RWPE1 (cell line): Measurements from ENCODE around the gene PER3.

Source experiments
- CTCF ChIA-PET: fragments of 350-600 bp; sonication (Branson Sonifier 250); formaldehyde crosslinking; extraction: SDS; loops from one replicate; lab custom pipeline; 2021; lab: Yijun Ruan, JAX
- POLR2A ChIA-PET: fragments of 400-600 bp; formaldehyde crosslinking; extraction: SDS; loops from one replicate; lab custom pipeline; 2020; ENCODE audit warnings: antibody characterized with exemption; ENCODE audit not compliant: low non-redundant PET; lab: Yijun Ruan, JAX
- DNase-seq: peaks from one replicate; pipeline ENCODE4 v3.0.0; 2012; ENCODE audit warnings: low spot score
- H3K27ac ChIP-seq: fragments of 450-650 bp; 2 replicates; pipeline ENCODE4 v1.5.1; 2017
- TF ChIP-seq, protein P1 (sequence below): fragments of 450-650 bp; conservative IDR thresholded peaks from 2 replicates; pipeline ENCODE4 v1.5.1; 2017; ENCODE audit warnings: low read depth, mild to moderate bottlenecking

Gene PER3

DNA sequence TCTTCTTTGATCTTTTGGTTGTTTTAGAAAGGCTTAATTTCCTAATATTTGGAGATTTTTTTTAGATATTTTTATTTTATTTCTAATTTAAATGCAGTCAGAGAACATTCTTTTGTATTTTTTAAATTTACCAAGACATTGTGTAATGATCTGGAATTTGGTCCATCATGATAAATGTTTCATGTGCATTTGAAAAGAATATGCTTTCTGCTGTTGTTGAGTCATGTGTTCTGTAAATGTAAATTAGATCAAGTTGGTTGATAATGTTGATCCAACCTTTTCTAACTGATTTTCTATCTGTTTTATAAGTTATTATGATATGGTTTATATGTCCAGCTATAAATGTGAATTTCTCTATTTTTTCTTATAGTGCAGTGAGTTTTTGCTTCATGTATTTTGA lies 48.9 kb downstream of the PER3 start:
- TF ChIP-seq, protein P1, sequence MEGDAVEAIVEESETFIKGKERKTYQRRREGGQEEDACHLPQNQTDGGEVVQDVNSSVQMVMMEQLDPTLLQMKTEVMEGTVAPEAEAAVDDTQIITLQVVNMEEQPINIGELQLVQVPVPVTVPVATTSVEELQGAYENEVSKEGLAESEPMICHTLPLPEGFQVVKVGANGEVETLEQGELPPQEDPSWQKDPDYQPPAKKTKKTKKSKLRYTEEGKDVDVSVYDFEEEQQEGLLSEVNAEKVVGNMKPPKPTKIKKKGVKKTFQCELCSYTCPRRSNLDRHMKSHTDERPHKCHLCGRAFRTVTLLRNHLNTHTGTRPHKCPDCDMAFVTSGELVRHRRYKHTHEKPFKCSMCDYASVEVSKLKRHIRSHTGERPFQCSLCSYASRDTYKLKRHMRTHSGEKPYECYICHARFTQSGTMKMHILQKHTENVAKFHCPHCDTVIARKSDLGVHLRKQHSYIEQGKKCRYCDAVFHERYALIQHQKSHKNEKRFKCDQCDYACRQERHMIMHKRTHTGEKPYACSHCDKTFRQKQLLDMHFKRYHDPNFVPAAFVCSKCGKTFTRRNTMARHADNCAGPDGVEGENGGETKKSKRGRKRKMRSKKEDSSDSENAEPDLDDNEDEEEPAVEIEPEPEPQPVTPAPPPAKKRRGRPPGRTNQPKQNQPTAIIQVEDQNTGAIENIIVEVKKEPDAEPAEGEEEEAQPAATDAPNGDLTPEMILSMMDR: no peak
- H3K27ac ChIP-seq: no peak overlapping the region
- DNase-seq: no peak
- CTCF ChIA-PET: no interaction called here
- POLR2A ChIA-PET: no interaction called here

DNA sequence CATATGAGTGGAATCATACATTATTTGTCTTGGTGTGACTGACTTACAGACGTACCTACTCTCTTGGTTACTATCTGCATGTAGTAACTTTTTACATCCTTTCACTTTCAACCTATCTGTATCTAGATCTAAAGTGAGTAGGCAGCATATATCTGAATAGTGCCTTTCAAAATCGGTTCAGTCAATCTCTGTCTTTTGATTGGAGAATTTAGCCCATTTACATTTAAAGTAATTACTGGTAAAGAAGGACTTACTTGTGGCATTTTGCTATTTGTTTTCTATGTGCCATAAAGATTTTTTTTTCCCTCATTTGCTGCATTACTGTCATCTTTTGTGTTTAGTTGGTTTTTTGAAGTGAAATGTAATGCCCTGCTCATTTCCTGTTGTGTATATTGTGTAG lies 54.6 kb downstream of the PER3 start:
- no peak overlapping the region for H3K27ac ChIP-seq
- ChIA-PET POLR2A (no interaction called here), CTCF (no interaction called here)
- TF ChIP-seq, protein P1: no peak
- DNase-seq: no peak

DNA sequence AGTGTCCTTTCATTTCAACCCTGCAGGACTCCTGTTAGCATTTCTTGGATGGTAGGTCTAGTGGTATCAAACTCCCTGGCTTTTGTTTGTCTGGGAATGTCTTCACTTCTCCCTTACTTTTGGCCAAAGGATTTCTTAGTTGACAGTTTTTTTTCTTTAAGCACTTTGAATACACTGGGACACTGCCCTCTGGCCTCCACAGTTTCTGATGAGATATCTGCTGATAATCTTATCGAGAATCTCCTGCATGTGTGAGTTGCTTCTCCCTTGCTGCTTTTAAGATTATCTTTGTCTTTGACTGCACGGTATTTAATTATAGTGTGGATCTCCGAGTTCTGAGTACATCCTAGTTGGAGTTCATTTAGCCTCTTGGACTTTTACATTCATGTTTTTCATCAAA lies 55.4 kb downstream of the PER3 start:
- TF ChIP-seq, protein P1: no peak
- no peak overlapping the region for H3K27ac ChIP-seq
- DNase-seq: no peak
- ChIA-PET POLR2A (no interaction called here), CTCF (no interaction called here)

DNA sequence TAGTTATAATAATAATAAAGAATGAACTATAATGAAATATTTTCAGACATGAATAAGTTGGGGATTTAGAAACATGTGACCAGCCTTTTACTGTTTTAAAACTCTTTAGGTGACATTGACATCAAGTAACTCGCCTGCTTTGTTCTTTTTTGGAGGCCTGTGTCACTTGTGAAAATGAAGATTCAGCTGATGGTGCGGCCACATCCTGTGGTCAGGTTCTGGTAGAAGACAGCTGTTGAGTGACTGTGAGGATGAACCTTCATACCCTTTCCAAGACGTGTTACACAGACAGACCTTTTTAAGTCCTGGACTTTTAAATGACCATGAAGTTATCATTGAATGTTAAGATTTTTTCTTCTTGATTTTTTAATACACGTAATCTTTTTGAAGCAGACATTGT lies 58.4 kb downstream of the PER3 start:
- H3K27ac ChIP-seq: no peak overlapping the region
- CTCF ChIA-PET: interaction anchor here (0.7 kb wide), 2 partner anchors 199 to 714 kb away, joined by 3 to 5 read pairs; no protein-coding TSS in a partner anchor
- no peak for DNase-seq
- POLR2A ChIA-PET: no interaction called here
- TF ChIP-seq, protein P1: no peak

DNA sequence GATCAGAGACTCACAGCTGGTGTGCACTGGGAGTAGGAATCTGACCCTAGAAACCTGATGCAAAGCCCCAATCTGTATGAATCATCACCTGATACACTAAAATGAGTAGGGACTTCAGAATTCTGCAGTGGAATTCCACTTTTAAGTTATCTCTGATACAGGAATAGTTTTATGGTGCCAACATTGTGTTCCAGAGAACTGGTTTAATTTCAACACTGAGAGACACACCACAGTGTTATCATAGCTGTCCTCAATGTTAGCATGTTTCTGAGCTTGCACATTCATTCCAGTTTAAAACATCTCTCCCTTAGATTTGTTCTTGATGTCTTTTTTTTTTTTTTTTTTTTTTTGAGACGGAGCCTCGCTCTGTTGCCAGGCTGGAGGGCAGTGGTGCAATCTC lies 61.7 kb downstream of the PER3 start:
- CTCF ChIA-PET: interaction anchor here (0.6 kb wide), 1 partner anchor 42 kb away, joined by 3 read pairs; no protein-coding TSS in a partner anchor
- no peak for DNase-seq
- POLR2A ChIA-PET: no interaction called here
- no peak overlapping the region for H3K27ac ChIP-seq
- TF ChIP-seq, protein P1: no peak

DNA sequence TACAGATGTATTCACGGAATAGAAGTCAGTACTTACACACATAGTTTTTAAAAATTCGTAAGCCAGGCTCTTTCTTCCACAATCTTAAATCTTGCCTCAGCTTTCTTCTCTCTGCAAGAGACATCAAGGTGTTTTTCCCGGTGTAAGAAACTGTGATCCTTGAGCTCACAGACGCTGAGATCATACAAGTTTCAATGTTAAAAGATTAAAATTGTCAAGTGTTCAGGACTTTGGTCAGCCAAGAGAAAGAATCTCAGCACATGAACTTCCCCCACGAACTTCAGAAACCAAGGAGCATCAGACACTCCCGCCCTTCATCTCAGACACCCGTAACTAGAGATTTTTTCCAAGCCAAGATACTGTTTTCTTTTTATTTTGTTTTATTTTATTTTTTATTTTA lies 62.6 kb downstream of the PER3 start:
- CTCF ChIA-PET: no interaction called here
- TF ChIP-seq, protein P1: no peak
- no peak for DNase-seq
- H3K27ac ChIP-seq: no peak overlapping the region
- POLR2A ChIA-PET: no interaction called here

DNA sequence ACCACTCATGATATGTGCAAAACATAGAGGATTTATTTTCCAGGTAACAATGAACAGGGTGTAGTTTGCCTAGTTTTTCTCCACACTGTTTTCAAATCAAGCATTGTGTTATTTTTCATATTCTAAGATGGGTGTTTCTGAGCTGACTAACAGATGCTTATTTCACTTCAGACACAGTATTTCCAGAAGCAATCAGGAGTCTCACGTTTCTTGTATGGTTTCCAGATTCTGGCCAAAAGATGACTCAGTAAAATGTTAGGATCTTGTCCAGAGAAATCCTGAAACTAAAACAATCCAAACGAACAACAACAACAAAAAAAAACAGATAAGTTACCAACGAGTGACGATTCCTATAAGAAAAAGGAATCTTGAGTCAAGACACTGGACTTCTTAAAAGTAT lies 63.5 kb downstream of the PER3 start:
- no peak for DNase-seq
- ChIA-PET CTCF (no interaction called here), POLR2A (no interaction called here)
- TF ChIP-seq, protein P1: no peak
- no peak overlapping the region for H3K27ac ChIP-seq
